HG03442 (cell line): ENCODE results near the gene VDR.

Source experiments
- ATAC-seq: cut with Tn5 transposase; IDR thresholded peaks from one replicate; pipeline ENCODE4 v1.9.1; 2021; ENCODE audit warnings: mild to moderate bottlenecking, moderate library complexity; ENCODE audit not compliant: unreplicated experiment

Gene VDR

DNA sequence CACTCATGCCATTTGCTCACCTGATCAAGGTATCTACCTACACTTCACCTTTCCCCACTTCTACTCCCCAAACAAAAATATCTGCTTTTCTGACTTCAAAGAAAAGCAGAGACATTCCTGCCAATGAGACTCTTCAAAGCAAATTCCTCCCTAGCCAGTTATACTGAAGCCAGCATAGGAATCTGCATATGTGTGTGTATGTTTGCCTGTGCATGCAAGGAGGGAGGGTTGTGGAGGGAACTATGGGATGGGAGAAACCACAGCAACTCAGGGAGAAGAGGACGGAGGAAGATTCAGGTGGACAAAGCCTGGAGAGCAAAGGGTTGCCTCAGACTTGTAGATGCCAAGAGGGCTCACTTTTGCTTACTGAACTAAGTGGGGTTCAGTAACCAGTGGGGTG, 26.4 kb upstream of the VDR start:
- ATAC-seq, result no peak

DNA sequence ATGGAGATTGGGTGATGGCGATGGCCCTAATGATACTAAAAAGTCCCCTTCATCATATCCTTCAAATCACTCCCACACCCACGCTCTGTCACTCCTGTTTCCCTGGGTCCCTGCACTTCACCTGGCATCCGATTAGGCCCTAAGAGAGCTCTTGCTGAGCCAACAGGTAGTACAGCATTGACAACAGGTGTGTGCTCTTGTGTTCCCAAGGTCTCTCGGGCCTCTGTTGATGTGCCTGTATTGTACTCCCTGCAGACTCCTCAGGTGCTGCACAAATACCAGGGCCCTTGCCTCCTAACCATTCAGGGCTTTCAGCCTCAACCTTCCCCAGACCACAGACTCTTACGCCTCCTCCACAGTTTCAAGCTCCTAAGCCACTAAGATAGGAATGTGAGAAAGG, 25.8 kb upstream of the VDR start:
- no peak for ATAC-seq

DNA sequence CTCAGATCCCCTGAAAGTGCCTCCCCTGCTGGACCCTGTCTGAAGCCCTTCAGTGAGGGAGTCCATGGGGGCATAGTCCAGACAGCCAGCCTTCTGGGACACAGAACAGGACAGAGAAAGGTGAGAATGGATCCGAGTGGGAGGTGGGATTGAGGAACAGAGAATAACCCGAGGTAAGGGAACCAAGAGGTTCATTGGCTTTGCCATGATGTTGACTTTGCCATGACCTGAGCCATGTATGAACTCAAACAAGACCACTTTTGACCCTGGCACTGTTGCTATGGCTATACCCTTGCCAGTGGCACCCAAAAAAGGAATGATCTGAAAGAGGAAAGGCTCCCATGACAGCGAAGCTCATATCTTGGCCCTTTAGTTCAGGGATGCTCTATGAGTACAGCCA, 22.6 kb upstream of the VDR start:
- ATAC-seq, result no peak

DNA sequence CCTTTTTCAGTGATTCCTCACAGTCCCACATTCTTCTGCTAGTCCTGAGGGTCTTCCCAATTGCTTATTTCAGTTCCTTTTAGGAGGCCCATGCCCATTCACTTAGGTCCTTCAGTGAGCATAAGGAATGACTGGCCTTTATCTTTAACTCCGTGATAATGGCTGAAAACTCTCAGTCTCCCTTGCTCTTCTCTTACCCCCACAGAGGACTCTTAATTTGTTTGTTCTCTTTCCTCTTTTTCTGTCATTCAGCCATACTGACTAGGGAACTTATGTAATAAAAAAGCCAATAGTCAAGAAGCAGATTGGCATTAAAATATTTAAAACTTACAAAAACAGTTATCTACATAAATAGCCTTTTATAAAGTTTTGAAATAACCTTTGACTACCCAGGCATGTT, 17.1 kb upstream of the VDR start:
- ATAC-seq, result no peak

DNA sequence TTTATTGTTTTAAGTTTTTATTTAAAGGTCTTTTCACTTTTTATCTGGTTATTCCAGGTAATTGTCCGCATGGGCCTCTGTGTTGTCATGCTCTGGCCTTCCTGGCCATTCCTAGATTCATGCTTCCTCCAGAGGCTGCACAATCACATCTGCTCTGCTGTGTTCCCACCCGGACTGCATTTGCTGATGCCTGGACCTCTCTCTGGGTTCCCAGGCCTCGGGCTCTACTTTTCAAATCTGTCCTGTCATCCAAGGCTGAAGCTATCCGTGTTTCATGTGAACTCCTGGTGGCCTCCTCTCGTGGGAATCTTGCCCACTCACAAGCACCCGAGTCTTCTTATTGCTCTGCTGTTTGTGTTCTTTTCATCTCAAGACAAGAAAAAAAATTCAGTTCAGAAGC, 16.1 kb upstream of the VDR start:
- no peak for ATAC-seq

DNA sequence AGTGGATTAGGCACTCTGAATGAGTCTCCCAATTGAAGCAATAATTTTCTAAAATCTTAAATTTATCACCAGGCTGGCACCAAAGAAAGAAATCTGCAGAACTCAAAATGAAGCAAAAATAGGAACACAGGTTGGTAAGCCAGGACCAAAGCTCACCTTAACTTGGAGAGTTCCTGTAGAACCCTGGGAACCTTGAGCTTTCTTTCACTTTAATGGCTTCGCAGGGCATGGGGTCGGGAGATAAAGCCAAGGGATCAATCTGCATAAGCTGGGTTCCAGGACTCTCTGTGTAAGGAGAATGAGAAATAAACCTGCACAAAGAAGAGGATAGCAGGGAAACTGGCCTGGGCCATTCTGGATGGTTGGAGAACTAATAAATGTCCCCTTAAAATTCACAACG, 8.3 kb upstream of the VDR start:
- ATAC-seq, result no peak

DNA sequence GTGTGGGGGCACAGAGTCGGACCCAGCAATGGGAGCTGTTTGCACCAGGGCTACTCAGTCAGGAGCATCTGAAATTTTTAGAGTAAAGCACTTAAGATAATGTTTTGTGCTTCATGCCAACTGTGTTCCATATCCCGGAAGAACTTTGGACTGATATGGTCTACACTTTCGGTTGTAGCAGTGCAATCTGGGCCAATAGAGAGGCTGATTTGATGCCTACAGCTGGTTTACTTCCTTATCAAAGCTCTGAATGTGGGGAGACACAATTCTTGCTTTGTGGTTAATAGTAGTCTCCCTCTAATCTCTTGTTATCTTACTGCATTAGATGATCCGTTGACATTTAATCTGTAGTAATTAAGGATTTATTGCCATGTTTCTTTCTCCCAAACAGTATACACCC, 7.8 kb upstream of the VDR start:
- ATAC-seq, result no peak

DNA sequence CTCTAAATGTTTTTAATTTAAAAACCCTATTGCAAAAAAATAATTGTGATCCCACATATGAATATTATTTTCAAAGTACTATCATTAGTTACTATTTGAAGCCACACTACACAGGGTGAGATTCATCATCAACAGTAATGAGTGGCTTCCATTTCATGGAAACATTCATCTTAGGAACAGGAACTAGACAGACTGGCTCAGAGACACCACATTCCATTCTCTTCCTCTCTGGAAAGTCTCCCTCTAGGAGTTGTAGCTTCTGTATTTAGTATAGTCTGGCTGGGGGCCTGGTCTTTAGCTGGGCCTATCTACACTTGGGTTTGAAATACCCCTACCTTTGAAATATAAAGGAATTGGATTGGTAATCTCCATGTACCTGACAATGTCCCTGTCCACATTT, 6.2 kb upstream of the VDR start:
- no peak for ATAC-seq

DNA sequence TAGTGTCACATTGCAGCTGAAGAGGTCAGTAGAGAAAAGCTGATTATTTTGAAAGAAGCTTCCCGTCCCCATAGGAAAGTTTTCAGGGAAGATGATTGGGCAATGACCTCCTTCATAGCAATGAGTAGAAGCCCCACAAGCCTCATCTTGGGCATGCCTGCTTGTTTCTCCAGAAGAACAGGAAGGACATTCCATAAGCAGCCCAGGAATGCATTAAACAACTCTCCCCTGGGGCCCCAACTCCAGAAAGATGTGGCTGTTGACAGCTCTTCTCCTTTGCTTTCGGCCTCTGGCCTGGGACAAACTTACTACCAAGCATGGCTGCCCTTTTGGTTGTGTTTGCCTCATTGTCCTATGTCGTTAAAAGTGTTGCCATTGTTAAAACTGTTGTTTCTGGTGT, 5.7 kb upstream of the VDR start:
- ATAC-seq, result no peak

DNA sequence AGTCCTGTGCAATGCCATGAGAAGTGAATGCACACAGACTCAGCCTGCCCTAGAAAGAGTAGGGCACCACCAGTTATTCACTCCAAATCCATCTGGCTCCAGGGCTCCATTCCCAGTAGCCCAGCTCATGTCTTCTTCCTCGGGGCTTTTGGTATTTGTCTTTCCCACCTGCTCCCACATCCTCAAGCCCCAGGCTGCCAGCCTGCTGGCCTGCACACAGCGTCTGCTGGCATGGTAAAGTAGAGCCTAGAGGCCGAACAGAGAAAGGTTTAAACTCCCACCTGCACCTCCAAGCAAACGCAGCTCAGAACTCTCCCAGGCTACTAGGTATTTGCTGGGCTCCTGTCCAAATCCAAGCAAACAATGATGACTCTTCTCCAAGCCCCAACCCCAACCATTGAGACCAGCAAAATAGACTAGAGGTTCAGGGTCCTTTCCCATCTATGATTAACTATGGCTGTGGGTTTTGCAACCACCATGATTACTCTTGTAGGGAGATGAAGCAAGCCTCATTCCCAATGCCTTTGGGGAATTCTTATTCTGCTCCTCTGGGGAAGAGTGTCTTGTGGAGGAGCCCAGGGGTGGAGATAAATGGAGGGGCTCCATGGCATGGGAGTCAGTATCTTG, 5.2 kb upstream of the VDR start:
- no peak for ATAC-seq

DNA sequence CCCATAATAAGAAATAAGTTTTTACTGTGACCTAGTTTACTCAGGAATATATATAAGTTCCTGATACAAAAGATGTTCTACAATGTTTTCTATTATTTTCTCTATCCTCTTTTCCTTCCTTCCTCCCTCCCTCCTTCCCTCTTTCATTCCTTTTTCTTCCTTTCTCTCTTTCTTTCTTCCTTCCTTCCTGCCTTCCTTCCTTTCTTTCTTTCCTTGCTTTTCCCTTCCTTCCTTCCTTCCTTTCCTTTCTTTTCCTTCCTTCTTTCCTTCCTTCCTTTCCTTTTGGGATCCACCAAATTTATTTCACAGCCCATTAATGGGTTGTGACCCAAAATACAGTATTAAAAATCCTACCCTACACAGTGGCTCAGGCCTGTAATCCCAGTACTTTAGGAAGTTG, 3.9 kb upstream of the VDR start:
- ATAC-seq, result no peak

DNA sequence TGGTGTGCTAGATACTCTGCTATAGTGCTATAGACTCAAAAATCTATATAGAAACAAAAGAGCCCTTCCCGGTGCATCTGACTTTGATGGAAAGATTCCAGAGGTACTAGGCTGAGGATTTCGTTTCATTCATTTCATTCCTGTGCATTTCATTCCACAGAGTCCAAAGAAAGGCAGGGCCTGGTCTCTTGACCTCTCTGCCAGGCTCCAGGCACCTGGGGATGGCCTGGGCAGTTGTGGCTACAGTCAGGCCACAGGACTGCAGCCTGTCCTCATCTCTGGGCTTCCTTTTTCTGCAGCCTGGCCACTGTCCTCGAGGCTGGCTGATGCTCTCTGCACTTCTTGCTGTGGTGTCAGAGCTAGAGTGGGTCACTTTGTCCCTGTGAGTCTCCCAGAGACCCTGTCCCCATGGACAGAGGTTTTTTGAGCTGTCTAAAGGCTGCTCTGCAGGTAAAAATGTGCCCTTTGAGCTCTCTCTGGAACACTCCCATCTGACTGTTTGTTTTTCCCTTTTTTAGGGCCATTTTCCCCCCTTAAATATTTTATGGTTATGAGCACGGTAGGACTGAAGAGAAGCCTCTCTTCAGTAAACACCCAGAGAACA, 3.2 kb upstream of the VDR start:
- ATAC-seq, result no peak

DNA sequence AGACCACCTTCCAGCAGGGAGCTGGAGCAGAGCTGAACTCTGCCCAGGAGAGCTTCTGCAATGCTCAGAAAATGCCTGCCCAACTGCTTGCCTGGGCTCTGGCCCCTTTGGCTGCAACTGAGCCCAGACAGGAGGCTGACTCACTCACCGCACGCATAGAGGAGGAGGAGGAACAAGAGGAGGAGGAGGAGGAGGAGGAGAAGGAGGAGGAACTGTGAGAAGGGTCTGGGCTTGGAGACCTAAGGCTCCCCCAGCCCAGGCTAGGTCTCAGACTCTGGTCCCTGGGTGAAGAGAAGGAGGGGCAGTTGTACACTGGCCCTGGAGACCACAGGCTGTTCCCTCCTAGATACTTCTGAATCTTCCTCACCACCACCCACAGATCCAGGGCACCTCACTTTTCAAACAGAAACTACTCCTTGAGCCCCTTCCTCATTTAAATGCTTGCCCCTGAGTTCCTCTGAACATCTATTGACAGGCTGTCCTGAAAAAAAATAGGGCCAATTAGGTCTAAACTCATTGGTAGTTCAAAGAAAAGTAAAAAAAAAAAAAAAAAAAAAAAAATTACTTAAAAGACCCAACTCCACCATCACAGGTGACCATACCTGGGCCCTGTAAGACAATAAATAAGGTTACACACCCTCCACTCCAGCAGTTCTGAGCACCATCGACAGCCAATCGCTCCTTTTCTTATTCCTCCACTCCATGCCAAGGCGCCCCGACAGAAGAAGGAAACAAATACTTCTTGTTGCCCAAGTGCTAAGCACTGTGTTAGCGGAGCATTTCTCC, 674 bp downstream of the VDR start:
- ATAC-seq, result no peak

DNA sequence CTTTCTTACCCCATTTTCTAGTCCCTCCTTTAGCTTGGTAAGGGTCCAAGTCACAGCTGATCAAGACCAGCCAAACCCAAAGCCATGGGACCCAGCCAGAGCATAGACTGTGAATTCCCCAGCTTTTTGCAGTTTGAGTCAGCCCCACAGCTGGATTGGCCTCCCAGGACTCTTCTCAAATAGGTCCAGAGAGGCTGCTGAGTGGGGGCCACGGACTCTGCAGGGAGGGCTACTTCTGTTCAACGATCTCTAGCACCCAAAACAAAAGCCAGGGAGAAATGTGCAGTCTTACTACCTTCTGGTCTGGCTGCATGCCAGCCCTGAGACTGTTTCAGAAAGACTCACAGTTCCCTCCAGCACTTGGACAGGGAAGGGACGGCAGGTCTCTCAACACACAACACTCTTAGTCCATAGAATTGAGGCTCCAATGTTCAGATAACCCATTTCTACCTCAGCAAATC, 1.6 kb downstream of the VDR start:
- no peak for ATAC-seq

DNA sequence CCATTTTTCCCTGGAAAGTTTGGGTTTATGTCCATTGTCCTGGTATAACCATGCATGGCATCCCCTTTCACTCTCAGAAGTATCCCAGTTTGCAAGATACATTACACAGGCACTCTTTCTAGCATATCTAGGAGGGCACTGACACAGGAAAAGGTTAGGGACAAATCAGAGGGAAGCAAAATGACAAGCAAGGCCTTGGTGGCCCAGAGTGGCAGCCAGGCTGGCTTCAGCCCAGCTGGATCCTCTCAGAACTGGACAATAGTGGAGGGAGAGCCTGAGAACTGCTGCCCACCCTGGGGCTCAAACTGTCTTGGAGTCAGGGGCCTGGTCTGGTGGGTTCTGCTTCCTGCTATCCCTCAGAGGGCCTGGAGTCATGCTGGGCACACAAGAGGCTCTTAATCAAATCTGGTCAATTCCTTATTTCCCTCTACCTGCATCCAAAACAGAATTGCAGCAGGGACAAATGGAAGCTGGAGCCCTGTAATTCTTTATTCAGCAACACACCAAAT, 2.6 kb downstream of the VDR start:
- no peak for ATAC-seq

DNA sequence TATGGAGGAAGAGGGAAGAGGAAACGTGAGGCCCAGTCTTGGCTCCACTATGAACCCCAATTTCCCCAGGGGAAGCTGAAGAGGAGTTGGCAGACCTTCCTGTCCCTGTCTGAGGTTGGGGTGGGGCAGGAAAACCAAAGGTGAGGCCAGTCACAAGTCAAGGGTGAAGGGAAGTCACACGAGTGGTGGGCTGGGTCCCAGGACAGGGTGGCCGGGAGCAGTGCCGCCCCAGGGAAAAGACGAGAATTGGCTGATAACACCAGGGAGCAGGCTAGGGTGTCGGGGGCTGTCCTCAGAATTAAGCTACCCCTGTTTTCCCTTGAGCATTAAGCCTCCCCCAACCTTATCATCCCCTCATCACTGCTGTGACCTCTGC, 3.1 kb downstream of the VDR start:
- ATAC-seq, result no peak

DNA sequence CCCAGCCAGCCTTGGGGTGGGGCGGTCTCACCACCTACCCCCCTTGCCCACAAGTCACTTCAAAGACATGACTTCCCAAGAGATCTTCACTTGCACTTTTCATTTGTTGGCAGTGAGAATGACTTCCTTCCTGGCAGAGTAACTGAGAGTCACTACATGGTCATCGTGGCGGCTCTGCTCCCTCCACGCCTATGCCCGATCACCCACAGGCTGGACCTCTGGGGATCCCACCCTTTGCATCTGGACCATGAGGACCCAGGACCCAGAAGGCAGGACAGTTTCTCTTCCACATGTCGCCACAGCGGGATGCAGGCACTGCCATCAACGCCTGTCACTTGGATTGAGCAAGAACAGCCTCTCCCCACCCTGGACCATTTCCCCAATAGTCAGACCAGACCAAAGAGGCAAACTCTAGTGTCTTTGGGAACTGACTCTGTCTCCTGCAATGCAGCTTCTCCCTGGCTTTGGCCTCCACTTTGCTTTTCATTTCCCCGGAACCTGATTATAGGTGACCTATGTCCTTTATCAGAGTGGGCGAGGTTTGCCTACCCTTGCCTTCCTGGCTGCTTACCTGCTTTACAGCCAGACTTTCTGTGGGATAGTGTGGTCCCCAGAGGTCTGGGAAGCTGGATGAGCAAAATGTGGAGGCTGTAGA, 3.6 kb downstream of the VDR start:
- no peak for ATAC-seq

DNA sequence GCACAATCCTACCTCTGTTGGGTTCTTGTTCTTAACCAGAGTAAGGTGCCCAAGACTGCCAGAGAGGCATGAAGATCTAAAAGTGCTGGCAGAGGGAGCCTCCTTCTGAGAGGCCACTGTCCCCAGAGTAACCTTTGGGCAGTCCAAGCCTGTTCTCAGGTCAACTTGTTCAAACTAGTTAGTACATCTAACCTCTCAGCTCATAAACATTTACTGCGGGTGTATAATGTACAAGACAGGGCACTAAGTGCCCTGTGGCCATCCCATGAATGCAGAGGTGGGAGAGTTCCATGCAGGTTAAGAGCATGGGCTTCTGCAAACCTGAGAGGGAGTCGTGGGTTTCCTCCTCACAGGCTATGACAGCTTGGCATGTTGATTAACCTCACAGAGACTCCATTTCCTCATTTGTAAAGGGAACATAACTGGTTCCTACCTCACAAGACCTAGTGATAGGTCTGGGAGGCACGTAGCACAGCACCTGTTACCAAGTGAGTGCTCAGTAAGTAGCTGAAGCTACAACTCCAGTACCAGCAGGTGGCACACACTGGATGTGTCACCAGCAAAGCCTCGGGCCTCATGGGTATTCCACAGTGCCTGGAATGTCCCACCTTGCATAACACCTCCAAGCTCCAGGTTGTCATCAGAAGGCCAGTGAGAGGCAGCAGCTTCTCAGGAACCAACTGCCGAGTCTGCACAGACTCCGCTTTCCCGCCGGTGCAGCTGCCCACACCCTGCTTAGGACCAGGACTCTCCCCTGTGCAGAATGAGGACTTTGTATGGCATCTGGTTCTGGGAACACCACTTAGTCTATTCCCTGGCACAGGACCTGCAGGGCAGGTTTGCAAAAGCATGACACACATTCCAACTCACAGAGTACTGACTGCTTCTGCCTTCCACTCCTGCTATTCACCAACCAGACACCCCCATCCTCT, 4.4 kb downstream of the VDR start:
- ATAC-seq, result no peak

DNA sequence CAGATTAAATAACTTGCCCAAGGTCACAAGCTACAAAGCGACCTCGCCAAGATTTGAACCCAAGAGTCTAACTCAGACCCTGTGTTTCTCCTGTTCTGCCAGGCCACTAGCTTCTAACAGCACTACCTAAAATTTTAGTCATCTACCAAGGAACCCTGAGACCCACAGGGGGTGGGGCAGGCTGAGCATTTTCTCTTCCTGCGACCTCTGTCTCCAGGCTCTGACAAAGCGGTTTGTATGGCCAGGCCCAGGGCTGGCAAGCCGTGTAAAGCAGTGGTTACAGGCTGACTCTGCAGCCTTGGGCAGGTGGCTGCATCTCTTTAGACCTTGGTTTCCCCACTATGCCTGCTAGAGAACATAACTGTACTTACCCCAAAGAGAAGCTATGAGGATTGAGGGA, 5.3 kb downstream of the VDR start:
- no peak for ATAC-seq

DNA sequence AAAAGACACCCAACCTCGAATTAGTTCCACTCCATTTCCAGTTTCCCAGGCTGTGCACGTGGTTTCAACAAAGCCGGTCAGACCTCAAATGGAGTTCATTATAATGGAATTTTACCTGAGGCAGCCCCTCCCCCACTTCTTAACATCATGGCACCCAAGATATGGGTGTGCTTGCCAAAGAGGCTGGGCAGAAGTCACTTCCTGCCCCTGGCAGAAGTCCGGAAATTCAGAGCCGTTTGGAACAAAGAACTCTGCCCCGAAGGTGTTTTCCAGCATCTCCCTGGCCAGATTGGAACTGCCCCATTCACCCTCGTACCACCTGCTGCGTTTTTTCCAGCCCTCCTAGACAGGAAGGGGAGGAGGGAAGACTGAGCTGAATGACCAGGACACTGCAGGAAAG, 8.2 kb downstream of the VDR start:
- ATAC-seq, result no peak

DNA sequence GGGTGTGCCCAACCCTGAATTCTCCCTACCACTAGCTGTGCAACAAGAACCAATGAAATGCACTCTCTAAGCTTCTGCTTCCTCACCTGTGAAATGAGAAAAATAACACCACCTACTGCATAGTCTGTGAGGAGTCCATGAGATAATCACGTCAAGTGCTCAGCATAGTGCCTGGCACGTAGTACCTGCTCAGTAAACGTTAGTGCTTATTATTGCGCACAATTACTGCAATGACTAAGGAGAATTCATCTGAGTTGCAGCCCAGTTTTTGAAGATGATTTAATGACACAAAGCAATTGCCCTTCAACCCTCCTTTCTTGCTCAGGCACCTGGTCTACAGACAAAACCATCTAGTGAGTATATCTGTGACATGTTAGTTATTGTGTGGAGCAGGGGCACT, 8.8 kb downstream of the VDR start:
- ATAC-seq, result no peak
